Left renal cortex interstitium (tissue), 4 donors: Measurements from ENCODE around the gene ERAP2. TPM values are rescaled to one million over a fixed set of nuclear protein-coding genes. Genes with fewer than 3 reads are reported as not detected.
"Not testable (repeated sequence)": the region's sequence is repeated elsewhere in the genome, so short reads cannot be mapped to it uniquely, and the experiment has no call there.

ENCODE experiments used
- DNase-seq, 4 donors: peaks; one replicate each; pipeline ENCODE4 v3.0.0-alpha.2; 2013; ENCODE audit warnings: low read depth in 4 of 4, low spot score in 2 of 4, missing footprints in 1 of 4
- polyA plus RNA-seq, 4 donors: library from polyadenylated mRNA; unstranded; fragments of 120-200 nt; gene quantifications; one replicate each; pipeline ENCODE4 v1.2.1, GENCODE V29; 2013; ENCODE audit not compliant: insufficient read length in 4 of 4

ERAP2 gene, protein sequence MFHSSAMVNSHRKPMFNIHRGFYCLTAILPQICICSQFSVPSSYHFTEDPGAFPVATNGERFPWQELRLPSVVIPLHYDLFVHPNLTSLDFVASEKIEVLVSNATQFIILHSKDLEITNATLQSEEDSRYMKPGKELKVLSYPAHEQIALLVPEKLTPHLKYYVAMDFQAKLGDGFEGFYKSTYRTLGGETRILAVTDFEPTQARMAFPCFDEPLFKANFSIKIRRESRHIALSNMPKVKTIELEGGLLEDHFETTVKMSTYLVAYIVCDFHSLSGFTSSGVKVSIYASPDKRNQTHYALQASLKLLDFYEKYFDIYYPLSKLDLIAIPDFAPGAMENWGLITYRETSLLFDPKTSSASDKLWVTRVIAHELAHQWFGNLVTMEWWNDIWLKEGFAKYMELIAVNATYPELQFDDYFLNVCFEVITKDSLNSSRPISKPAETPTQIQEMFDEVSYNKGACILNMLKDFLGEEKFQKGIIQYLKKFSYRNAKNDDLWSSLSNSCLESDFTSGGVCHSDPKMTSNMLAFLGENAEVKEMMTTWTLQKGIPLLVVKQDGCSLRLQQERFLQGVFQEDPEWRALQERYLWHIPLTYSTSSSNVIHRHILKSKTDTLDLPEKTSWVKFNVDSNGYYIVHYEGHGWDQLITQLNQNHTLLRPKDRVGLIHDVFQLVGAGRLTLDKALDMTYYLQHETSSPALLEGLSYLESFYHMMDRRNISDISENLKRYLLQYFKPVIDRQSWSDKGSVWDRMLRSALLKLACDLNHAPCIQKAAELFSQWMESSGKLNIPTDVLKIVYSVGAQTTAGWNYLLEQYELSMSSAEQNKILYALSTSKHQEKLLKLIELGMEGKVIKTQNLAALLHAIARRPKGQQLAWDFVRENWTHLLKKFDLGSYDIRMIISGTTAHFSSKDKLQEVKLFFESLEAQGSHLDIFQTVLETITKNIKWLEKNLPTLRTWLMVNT
- 10 to 100 TPM in 3 of 4 donors, 1 to 10 TPM in 1; 3.2 to 16.2 (median 11.6) TPM for polyA plus RNA-seq

DNA sequence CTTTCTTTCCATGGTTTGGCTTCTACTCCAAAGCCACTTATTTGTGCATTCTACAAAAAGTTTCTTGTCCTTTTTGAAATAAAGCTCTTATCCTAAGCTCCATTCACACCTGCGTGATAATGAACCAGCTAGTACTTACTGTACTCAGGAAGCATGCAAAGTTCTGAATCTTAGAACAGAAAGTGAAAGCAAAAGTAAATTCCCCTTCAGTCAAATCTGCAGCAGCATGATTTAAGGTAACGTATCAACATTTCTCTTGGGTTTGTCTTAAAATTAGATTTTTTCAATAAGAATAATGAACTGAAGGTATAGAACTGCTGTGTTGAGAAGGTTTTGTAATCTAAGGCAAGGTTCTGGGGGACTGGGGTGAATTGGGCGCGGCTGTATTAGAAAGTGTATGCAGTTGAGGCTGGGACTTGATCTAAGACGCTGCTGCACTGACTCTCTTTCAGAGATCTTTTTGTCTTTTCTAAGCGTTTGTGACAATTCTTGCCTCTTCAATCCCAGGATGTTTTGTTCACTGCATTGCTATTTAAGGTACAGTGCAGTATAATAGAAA is at the start of gene ERAP2:
Gene ERAP2, plus strand, starts transcription at position 209 of the 559 bp plus-strand sequence. CDS start 3,186 bp downstream, outside the sequence.
- peak in 3 of 4 donors; percentile 46 to 58 (median 55) for DNase-seq

DNA sequence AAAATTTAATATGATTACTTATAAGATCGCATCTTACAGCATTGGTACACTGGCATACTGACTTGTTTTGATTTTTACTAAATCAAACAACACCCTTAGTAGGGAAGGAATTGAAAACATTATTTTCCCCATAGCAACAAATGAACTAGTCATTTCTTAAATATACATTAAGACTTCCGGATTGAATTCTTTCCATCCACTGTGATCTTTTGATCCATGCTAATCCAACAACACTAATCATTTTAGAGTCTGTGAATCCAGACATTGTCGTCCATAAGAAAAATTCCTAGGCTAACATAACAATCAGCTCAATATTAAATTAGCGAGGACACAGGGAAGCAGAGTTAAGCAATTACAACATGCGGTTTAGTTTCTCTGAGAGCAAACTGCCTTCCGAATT is 47.0 kb upstream of the ERAP2 start:
- no peak for DNase-seq

DNA sequence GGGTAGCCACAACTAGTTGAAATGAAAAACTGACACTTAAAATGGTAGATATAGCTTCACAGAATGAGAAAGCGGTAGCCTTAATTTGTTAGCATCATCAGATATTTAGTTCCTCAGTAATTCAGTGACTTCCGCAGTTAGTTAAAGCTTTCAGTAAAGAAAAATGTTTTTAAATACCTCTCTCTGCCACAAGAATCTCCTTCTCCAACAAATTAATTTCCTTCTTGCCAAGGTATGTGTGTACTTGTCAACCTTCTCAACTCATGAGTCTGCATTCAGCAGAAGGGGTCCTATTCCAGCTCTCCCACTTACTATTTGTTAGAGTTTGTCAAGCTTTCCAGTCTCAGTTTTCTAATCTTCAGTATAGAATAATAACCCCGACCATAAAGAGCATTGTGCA is 42.3 kb upstream of the ERAP2 start:
- no peak for DNase-seq

DNA sequence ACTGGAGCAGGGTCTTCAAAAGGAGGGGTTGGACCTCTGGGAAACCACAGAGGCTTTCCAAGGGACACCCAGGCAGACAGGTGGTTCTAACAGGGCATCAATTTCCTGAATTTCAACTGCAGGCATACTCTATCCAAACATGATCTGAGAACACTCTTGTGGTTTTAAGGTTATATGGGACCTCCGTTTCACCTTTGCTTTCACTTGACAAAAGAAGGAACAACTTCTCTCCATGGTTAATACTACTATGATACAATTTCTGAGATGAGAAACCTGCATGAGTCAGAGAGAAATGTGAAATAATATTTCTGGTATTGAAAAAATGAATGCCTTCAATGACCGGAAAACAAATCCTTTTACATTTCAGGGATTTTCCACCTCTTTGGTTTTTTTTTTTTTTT is 40.5 kb upstream of the ERAP2 start:
- DNase-seq = no peak

DNA sequence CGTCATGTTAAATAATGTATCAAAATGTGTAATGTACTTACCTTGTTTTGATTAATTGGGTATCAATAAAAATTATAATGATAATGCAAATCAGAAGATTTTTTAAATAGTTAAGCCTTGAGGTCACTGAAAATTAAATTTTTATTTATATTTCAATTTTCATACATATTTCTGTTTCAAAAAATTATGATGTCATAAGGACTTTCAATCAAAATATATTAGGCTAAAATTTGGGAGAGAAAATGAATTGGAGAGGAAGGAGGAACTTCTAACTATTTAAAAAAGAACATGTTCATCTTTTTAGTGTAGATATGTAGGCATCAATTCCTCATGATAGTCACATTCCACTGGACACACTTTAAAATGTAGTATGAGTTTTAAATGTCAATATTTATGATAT is 39.5 kb upstream of the ERAP2 start:
- DNase-seq = no peak

DNA sequence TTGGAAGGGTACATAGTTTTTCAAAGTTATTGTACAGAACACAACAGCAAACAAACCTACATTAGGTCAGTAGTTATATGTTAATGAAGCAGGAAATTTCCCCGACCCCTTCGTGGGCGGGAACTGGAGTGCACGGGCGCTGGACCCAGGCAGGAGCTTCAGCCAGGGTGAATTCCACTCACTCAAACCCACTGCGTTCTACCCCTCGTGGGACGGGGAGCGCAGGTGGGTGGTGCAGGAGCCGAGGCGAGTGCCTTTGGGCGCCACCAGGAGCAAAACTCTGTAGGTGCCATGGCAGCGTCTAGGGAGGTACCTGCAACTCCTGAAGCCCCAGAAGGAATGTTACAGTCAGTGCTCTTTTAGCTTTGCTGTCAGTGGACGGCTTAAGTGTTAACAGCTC is 39.0 kb upstream of the ERAP2 start:
- DNase-seq = no peak

DNA sequence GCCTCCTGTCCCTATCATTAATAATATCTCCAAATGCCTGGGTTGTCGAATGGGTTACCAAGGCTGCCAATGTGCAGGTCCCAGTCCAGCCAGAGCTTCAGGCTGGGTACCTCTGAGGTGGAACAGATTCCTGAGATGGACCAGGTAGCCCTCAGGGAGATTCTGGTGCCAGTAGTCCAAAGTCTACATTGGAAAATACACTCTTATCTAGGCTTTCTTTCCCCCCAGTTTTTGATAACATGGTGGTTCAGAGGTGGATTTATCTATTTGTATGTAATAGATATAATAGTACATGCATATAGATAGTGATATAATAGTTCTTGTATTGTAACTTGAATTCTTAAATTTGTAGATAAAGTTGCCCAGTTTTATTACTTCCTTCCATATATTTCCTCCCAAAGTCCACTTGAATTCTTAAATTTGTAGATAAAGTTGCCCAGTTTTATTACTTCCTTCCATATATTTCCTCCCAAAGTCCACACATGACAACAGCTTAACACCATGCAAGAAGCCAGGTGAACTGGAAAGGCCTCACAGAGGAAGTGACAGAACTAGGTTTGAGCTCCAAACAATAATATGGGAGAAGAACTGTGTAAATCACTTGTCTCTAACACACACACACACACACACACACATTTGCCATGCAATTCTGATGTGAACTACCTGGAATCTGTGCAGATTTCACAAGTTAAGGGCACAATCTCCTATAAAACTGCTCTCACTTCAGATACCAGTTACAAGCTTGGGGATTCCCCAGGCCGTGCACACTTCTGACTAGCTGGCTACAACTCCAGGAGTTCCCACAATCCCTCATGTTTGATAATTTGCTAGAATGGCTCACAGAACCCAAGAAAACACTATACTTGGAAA is 37.9 kb upstream of the ERAP2 start:
- no peak for DNase-seq

DNA sequence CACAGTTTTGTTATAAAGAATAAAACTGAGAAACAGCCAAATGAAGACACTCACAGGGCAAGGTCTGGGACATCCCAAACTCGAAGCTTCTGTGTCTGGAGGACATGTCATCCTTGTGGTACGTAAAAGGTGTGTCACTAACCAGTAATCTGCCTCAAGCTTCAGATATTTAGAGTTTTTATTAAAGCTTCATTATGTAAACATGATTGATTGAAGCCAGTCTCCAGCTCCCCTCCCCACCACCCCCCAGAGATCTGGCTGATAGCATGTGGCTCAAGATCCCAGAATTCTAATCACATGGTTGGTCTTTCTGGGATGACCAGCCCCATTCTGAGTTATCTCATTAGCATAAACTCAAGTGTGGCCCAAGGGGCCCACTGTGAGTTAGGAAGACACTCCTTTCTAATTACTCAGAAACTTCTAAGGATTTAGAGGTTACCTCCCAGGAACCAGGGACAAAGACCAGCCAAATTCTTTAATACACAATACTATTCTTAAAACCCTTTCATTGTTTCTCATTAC is 37.2 kb upstream of the ERAP2 start:
- DNase-seq = no peak

DNA sequence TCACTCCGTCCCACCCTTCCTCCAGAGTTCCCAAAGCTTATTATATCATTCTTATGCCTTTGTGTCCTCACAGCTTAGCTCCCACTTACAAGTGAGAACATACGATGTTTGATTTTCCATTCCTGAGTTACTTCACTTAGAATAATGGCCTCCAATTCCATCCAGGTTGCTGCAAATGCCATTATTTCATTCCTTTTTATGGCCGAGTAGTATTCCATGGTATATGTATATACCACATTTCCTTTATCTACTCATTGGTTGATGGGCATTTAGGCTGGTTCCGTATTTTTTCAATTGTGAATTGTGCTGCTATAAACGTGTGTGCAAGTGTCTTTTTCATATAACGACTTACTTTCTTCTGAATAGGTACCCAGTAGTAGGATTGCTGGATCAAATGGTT is 34.4 kb upstream of the ERAP2 start:
- DNase-seq = not testable (repeated sequence)

DNA sequence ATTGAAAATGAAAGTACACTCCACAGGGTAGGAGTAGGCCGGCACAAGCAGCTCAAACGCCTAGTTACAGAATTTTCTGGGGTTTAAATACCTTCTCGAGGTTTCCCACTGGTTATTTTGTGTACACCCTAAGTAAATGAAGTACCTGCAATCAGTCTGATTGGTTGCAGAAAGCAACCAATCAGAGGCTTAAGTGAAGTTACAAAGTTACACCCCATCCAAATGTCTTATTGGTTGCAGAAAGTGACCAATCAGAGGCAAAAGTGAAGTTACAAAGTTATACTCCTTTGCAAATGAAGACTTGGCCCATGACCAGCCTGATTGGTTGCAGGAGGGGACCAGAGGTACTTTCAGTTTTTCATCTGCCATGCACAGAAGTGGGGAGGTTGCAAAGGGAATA is 33.2 kb upstream of the ERAP2 start:
- no peak for DNase-seq

DNA sequence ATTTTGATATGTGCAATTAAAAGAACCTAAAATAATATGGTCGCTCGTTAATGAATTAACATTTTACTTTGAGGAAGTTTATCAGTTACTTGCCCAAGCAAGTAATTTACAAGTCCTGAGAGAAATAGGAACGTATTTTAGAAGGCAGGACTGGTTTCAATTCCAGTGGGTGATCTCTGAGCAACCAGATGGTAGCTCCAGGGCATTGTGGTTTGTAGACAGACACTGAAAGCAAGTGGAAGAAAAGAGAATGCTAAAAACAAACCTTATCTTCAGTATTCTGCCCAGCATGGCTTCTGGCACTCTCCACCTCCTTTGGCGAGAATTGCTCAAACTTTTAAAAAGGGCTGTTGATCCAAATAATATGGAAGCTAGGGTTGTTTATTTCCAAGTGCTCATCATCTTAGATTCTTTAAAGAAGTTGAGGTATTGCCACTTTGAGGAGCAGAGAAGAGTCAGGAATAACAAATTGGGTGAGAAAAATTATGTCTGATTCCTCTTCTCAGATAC is 31.8 kb upstream of the ERAP2 start:
- no peak for DNase-seq

DNA sequence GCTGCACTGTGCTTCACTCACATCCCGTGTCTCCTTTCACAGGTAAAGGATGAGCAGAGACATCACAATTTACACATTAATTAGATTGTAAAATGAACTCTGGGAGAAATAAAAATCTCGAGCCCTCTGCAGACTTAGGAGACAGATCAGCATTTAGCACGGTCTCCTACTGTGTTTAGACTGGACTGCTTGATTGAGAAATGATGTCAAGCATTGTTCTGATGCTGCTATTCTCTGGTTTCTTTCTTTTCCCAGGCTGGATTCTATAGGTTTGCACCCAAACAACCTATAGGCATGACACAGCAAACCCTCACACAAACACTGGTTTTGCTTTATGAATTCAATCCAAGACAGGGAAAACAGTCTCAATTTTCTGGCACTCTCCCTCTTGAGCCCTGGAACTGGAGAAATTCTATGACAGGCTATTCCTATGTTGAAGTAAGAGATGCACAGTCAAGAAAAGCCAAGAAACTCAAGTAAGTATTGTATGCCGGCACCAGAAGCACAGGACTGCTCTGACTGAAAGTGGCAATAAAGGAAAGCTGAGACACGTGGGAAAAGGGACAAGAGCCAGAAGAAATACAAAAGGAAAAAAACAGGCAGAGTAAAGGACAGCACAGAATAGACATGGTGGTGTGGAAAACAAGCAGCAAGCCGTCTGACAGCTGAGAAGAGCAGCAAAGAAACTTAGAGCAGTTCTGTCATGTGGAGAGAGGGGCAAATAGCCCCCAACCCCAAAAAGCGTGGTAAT is 24.8 kb upstream of the ERAP2 start:
- DNase-seq = no peak

DNA sequence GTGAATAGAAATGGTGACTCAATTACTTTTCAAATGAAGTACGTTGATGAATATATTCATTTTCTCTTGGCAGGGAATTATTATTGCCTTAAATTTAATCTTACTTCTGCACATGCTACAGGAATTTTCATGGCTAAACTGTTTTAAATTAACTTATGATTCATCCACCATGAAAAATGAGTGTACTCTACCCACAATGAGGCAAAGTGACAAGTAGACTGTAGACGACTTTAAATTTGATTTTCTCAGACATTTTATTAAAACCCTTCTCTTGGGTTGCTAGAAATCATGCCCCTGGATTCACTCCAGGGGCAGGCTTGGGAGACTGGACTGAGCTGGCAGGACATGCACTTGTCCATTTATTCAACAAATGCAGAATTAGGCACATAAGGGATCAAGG is 23.5 kb upstream of the ERAP2 start:
- no peak for DNase-seq

DNA sequence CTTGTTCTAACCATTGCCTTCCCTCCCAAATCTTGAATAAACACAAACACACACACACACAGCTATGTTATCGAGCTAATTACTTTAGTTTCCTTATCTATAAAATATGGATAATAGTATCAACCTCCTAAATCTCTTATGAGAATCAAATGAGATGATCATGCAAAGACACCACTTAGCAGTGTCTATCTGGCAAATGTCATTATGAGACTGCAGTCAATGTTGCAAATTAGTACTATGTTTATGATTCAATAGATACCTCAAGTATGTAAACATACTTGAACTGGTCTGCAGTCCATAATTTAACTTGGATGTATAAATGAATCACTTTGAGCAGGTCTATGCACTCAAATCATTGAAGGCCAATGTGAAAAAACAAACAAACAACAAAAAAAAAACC is 22.2 kb upstream of the ERAP2 start:
- DNase-seq = no peak

DNA sequence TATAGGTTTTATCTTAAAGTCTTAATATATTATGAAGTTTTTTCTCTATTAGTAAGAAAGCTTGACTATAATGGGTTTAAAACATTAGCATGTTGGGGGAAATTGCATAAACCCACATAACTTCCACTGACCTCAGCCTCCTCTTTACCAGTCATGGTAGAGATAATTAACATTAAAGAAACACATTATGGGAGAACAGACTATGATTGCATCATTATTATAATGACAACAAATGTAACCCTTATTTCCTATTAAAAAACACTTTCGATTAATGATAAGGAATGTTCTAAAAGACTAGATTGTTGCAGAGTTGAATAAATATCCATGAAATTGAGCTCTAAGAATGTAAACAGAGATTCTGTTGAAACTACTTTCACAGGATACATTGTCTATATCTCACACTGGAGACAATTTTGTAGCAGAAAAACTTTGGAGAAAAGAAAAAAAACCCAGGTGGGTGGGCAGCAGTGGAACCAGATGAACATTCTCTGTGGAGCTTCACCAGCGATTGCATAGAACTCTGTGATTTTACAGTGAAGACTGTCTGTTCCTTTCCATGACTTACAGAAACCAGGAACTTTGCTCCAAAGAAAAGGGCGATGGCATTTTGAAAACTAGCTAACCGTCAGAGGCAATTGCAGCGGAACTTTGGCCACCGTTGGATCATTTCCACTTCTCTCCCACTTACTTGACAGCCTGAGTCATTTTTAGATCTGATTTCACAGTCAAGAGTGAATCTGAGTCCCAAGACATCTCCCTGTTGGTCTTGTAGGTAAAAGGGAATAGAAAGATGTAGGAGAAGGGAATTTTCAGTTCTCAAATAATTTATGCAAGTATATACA is 21.0 kb upstream of the ERAP2 start:
- DNase-seq = no peak

DNA sequence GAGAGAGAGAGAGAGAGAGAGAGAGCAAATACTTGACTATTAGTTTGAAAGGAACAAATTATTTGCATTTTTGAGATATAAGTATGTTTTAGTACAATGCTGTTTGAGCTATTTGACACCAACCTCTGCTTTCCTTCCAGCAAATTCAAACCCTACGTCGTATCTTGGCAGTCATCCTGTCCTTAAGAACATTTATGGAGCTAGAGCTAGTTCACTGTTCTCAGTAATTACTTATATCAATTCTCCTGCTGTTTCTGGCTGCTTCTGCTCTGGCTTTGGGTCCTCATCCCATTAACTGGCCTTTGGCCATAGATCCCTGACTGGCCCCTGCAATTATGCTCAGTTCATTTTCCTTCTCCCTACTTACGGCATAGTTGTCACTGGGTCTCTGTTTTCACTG is 19.9 kb upstream of the ERAP2 start:
- no peak for DNase-seq

DNA sequence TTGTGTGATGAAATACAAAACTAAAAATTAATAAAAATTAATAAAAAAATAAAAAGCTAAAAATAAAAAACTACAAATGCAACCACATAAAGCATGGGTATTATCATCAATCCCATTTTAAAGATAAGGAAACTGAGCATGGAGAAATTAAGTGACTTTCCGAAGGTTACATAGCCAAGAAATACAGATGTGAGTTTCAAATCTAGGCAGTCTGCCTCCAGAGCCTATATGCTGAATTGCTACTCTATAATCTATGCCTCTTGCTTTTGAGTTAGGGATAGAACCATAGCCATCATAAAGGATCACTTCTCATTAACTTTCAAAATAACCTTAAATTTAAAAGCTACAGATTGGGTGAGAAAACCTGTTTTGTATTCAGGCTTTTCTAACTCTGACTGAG is 18.8 kb upstream of the ERAP2 start:
- no peak for DNase-seq

DNA sequence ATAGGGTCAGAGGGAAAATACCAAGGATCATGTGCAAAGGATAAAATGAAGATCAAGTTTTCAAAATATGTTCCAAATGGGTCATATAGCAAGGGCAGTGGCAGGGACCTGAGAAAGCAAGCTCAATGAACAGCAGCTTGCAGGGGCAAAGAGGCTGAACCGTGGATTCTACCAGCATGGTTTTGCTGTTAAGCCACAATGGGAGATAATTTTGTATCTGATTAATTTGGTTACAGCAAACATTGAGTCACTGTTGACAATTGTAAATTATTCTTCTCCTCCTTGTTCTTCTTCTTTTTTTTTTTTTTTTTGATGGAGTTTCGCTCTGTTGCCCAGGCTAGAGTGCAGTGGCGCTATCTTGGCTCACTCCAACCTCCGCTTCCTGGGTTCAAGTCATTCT is 18.4 kb upstream of the ERAP2 start:
- DNase-seq = no peak
